Esophagus muscularis mucosa (tissue), 4 donors: ENCODE data around the gene SDR42E1. TPM values are rescaled to one million over a fixed set of nuclear protein-coding genes. Genes with fewer than 3 reads are reported as not detected.

Experiments
- DNase-seq: peaks from one replicate; pipeline ENCODE4 v3.0.0-alpha.2; 2017; ENCODE audit errors: extremely low spot score
- H3K27ac ChIP-seq, 4 donors: fragments of 200-600 bp; sonication (generic); replicated peaks in 1 of 4; 1 replicate in 3 of 4; 2 replicates in 1 of 4; pipeline ENCODE4 v1.5.1; 2016 to 2019; ENCODE audit warnings: mild to moderate bottlenecking in 1 of 4
- H3K27me3 ChIP-seq, 4 donors: fragments of 200-600 bp; sonication (generic); one replicate each; pipeline versions ENCODE4 v1.5.1 to v1.6.0; 2016 to 2019
- H3K36me3 ChIP-seq, 4 donors: fragments of 200-600 bp; sonication (generic); one replicate each; pipeline ENCODE4 v1.5.1; 2016 to 2019
- H3K4me1 ChIP-seq, 4 donors: fragments of 200-600 bp; sonication (generic); one replicate each; pipeline ENCODE4 v1.5.1; 2016 to 2019
- H3K4me3 ChIP-seq, 4 donors: fragments of 200-600 bp; sonication (generic); 1 replicate in 2 of 4; 2 replicates in 2 of 4; pipeline ENCODE4 v1.5.1; 2016 to 2019; ENCODE audit warnings: mild to moderate bottlenecking in 4 of 4, moderate library complexity in 1 of 4
- H3K9me3 ChIP-seq, 4 donors: fragments of 200-600 bp; sonication (generic); 1 replicate in 3 of 4; 2 replicates in 1 of 4; pipeline ENCODE4 v1.5.1; 2016 to 2019
- CTCF ChIP-seq, 3 experiments: fragments of 200-600 bp in 2 of 3; fragments of 450-650 bp in 1 of 3; sonication (generic) in 2 of 3; IDR thresholded peaks; one replicate each; pipeline ENCODE4 v1.5.1; 2017 to 2019; ENCODE audit warnings: antibody characterized with exemption in 3 of 3, mild to moderate bottlenecking in 2 of 3, moderate library complexity in 1 of 3
- EP300 ChIP-seq: sonication (generic); formaldehyde crosslinking; IDR thresholded peaks from one replicate; pipeline ENCODE4 v1.6.1; 2017; ENCODE audit warnings: antibody characterized with exemption
- POLR2A ChIP-seq: fragments of 450-650 bp; IDR thresholded peaks from one replicate; pipeline ENCODE4 v1.6.1; 2017; ENCODE audit warnings: antibody characterized with exemption, moderate library complexity, mild to moderate bottlenecking, low read depth
- POLR2AphosphoS5 ChIP-seq, 2 donors: sonication (generic); formaldehyde crosslinking; IDR thresholded peaks; one replicate each; pipeline ENCODE4 v1.6.1; 2017; ENCODE audit warnings: antibody characterized with exemption in 2 of 2
- WGBS: methylation state at CpG from one replicate; pipeline ENCODE4 v1.1.5; 2018; 5-methylcytosine and 5-hydroxymethylcytosine counted together
- intact Hi-C: fragments of 100-400 bp; cut with DNase I; formaldehyde crosslinking; loops from one replicate; pipeline ENCODE4 v1.15.1; 2023
- total RNA-seq, 4 donors: library from RNA; depleted of rRNA; stranded (reverse); fragments of >200 nt; gene quantifications; one replicate each; pipeline versions ENCODE4 v1.1.0 to v1.2.1, GENCODE V29; 2016

Gene SDR42E1
- total RNA-seq, 4 donors from 2014 or later: 0.66 to 1.3 (median 1.00) TPM

GRCh38 chr16:82055728-82056549 lies 44.7 kb upstream of the SDR42E1 start:
- no peak for DNase-seq
- Histone ChIP-seq H3K27ac (no peak overlapping the region), H3K36me3 (no peaks in the 10 kb centered on the region), H3K4me1 (no peaks in the 10 kb centered on the region), H3K9me3 (no peaks in the 10 kb centered on the region), H3K27me3 (peaks cover 0 to 7% (median 0%) of the 10 kb centered on the region in 4 donors), H3K4me3 (no peak overlapping the region)
- 75% methylated on average over 8 of the region's 8 CpGs for WGBS
- no peak for TF ChIP-seq EP300
- intact Hi-C loops: no loop called here

GRCh38 chr16:82055117-82055516 lies 43.8 kb upstream of the SDR42E1 start:
- Histone ChIP-seq H3K27me3 (peaks cover 0 to 3% (median 0%) of the 10 kb centered on the region in 4 donors), H3K36me3 (no peaks in the 10 kb centered on the region), H3K4me1 (no peaks in the 10 kb centered on the region), H3K27ac (no peak overlapping the region), H3K4me3 (no peak overlapping the region), H3K9me3 (no peaks in the 10 kb centered on the region)
- no peak for DNase-seq
- 90% methylated on average over 3 of the region's 3 CpGs for WGBS
- TF ChIP-seq EP300 (no peak), POLR2AphosphoS5 (IDR thresholded peaks at IDR 0.05) (no peak), CTCF (IDR thresholded peaks at IDR 0.05) (no peak), POLR2A (no peak)
- intact Hi-C loops: no loop called here

- intact Hi-C loops: no loop called here
- no peak for TF ChIP-seq EP300
- no peak for TF ChIP-seq CTCF (IDR thresholded peaks at IDR 0.05)
- TF ChIP-seq POLR2AphosphoS5 (IDR thresholded peaks at IDR 0.05): no peak
- TF ChIP-seq POLR2A: no peak
- Histone ChIP-seq H3K27ac (no peak overlapping the region), H3K27me3 (no peaks in the 10 kb centered on the region), H3K9me3 (no peaks in the 10 kb centered on the region), H3K4me3 (no peak overlapping the region), H3K4me1 (no peaks in the 10 kb centered on the region), H3K36me3 (no peaks in the 10 kb centered on the region)
- 78% methylated on average over 5 of the region's 5 CpGs for WGBS
- no peak for DNase-seq
Measured at GRCh38 chr16:82051656-82052055, 40.4 kb upstream of the SDR42E1 start.

GRCh38 chr16:82050909-82051357 lies 39.7 kb upstream of the SDR42E1 start:
- Histone ChIP-seq H3K36me3 (no peaks in the 10 kb centered on the region), H3K9me3 (no peaks in the 10 kb centered on the region), H3K4me3 (no peak overlapping the region), H3K4me1 (no peaks in the 10 kb centered on the region), H3K27me3 (no peaks in the 10 kb centered on the region), H3K27ac (no peak overlapping the region)
- TF ChIP-seq POLR2A: no peak
- TF ChIP-seq POLR2AphosphoS5 (IDR thresholded peaks at IDR 0.05): no peak
- TF ChIP-seq CTCF (IDR thresholded peaks at IDR 0.05): no peak
- no peak for TF ChIP-seq EP300
- DNase-seq: no peak
- intact Hi-C loops: no loop called here
- WGBS: 94% methylated on average over 4 of the region's 4 CpGs

- Histone ChIP-seq H3K27ac (no peak overlapping the region), H3K27me3 (no peaks in the 10 kb centered on the region), H3K9me3 (no peaks in the 10 kb centered on the region), H3K4me1 (no peaks in the 10 kb centered on the region), H3K4me3 (no peak overlapping the region), H3K36me3 (no peaks in the 10 kb centered on the region)
- intact Hi-C loops: no loop called here
- no peak for TF ChIP-seq POLR2A
- TF ChIP-seq CTCF (IDR thresholded peaks at IDR 0.05): no peak
- TF ChIP-seq EP300: no peak
- TF ChIP-seq POLR2AphosphoS5 (IDR thresholded peaks at IDR 0.05): no peak
- WGBS: 61% methylated on average over 3 of the region's 3 CpGs
- no peak for DNase-seq
Measured at GRCh38 chr16:82050506-82050905, 39.2 kb upstream of the SDR42E1 start.
